Activated T-cell treated with anti-CD3 and anti-CD28 coated beads, Interleukin-2, amount 50 U/mL, for 24 hours (primary cell): ENCODE data around the gene NUBP1.

Source experiments
- DNase-seq: peaks from one replicate; pipeline ENCODE4 v3.0.0-alpha.2; 2020
- H3K27ac Mint-ChIP-seq: 2 replicates; pipeline ENCODE4 v1.8.0; 2020; ENCODE audit warnings: mild to moderate bottlenecking, mixed read lengths
- H3K27me3 Mint-ChIP-seq: 2 replicates; pipeline ENCODE4 v1.8.0; 2020; ENCODE audit warnings: mixed read lengths
- H3K36me3 Mint-ChIP-seq: 2 replicates; pipeline ENCODE4 v1.8.0; 2020; ENCODE audit warnings: low read depth, mixed read lengths
- H3K4me1 Mint-ChIP-seq: 2 replicates; pipeline ENCODE4 v1.8.0; 2020; ENCODE audit warnings: low read depth, mixed read lengths
- H3K4me3 Mint-ChIP-seq: 2 replicates; pipeline ENCODE4 v1.8.0; 2020; ENCODE audit warnings: mild to moderate bottlenecking, moderate library complexity, mixed read lengths
- H3K9me3 Mint-ChIP-seq: 2 replicates; pipeline ENCODE4 v1.8.0; 2020; ENCODE audit warnings: mixed read lengths

Gene NUBP1

GRCh38 chr16:10808218-10808617, 64.6 kb downstream of the NUBP1 start:
- Mint-ChIP-seq H3K9me3 (no peaks in the 10 kb centered on the region), H3K27ac (no peak overlapping the region), H3K4me3 (no peak overlapping the region), H3K27me3 (peaks cover 12% of the 10 kb centered on the region), H3K36me3 (no peaks in the 10 kb centered on the region), H3K4me1 (peaks cover 14% of the 10 kb centered on the region)
- DNase-seq: no peak

GRCh38 chr16:10808850-10809249, 65.2 kb downstream of the NUBP1 start:
- Mint-ChIP-seq H3K27me3 (peaks cover 10% of the 10 kb centered on the region), H3K4me1 (peaks cover 16% of the 10 kb centered on the region), H3K4me3 (no peak overlapping the region), H3K27ac (no peak overlapping the region), H3K36me3 (no peaks in the 10 kb centered on the region), H3K9me3 (no peaks in the 10 kb centered on the region)
- no peak for DNase-seq

- H3K27me3 Mint-ChIP-seq: peaks cover 14% of the 10 kb centered on the region
- no peaks in the 10 kb centered on the region for H3K36me3 Mint-ChIP-seq
- no peak for DNase-seq
- no peak overlapping the region for H3K4me3 Mint-ChIP-seq
- H3K27ac Mint-ChIP-seq: no peak overlapping the region
- no peaks in the 10 kb centered on the region for H3K9me3 Mint-ChIP-seq
- peaks cover 16% of the 10 kb centered on the region for H3K4me1 Mint-ChIP-seq
Measured at GRCh38 chr16:10809706-10810105, 66.1 kb downstream of the NUBP1 start.

- peaks cover 16% of the 10 kb centered on the region for H3K4me1 Mint-ChIP-seq
Measured at GRCh38 chr16:10812312-10813098, 68.9 kb downstream of the NUBP1 start.

GRCh38 chr16:10813099-10813455, 69.4 kb downstream of the NUBP1 start:
- no peak for DNase-seq
- Mint-ChIP-seq H3K4me1 (peaks cover 16% of the 10 kb centered on the region), H3K36me3 (no peaks in the 10 kb centered on the region), H3K27ac (peak overlapping the region; percentile 82), H3K9me3 (no peaks in the 10 kb centered on the region), H3K27me3 (peaks cover 10% of the 10 kb centered on the region), H3K4me3 (peak overlapping the region; percentile 15)

More at GRCh38 chr16:10812312-10813098, 68.9 kb downstream of the NUBP1 start:
- H3K27ac Mint-ChIP-seq: peak overlapping the region; percentile 82
- H3K36me3 Mint-ChIP-seq: no peaks in the 10 kb centered on the region
- H3K27me3 Mint-ChIP-seq: peaks cover 5% of the 10 kb centered on the region
- no peak for DNase-seq
- H3K9me3 Mint-ChIP-seq: no peaks in the 10 kb centered on the region
- H3K4me3 Mint-ChIP-seq: peak overlapping the region; percentile 15

- Mint-ChIP-seq H3K4me3 (no peak overlapping the region), H3K4me1 (peaks cover 8% of the 10 kb centered on the region), H3K27me3 (peaks cover 17% of the 10 kb centered on the region), H3K36me3 (no peaks in the 10 kb centered on the region), H3K9me3 (no peaks in the 10 kb centered on the region), H3K27ac (no peak overlapping the region)
- DNase-seq: no peak
Measured at GRCh38 chr16:10817514-10817913, 73.9 kb downstream of the NUBP1 start.

GRCh38 chr16:10817963-10818941, 74.6 kb downstream of the NUBP1 start, which contains the start of gene TVP23A:
TVP23A (minus strand) TSS chr16:10818794; CDS start chr16:10818493, 301 bp downstream.
- Mint-ChIP-seq H3K27me3 (peaks cover 17% of the 10 kb centered on the region), H3K27ac (no peak within 1 kb of the TSS), H3K36me3 (no peaks in the 10 kb centered on the region), H3K4me3 (no peak within 1 kb of the TSS), H3K9me3 (no peaks in the 10 kb centered on the region), H3K4me1 (peaks cover 1% of the 10 kb centered on the region)
- no peak for DNase-seq
